ENCODE results near the gene PDP2. TPM values are rescaled to one million over a fixed set of nuclear protein-coding genes. Genes with fewer than 3 reads are reported as not detected.

PDP2 gene
- polyA plus RNA-seq, 1 experiment = 12.1 TPM

GRCh38 chr16:66917741-66918140, 37.4 kb downstream of the PDP2 start:
- DNase-seq (ENCODE audit: low read depth, low spot score) = no peak

GRCh38 chr16:66918355-66918754, 38.0 kb downstream of the PDP2 start:
- Histone ChIP-seq H3K27me3 (ENCODE audit: control insufficient read depth, insufficient read depth, low read length) (peaks cover 38% of the 10 kb centered on the region), H3K4me3 (ENCODE audit: low read depth, low read length) (no peak overlapping the region), H3K27ac (ENCODE audit: low read depth, low read length) (no peak overlapping the region), H3K9me3 (ENCODE audit: control insufficient read depth, insufficient read depth, low read length) (peaks cover under 1% of the 10 kb centered on the region; the same call in 1 of the 2 replicates)
- CTCF ChIA-PET = interaction anchor here (1.3 to 2.4 kb wide), 4 partner anchors 9 to 11 kb away, joined by 3 to 9 read pairs (median 5); no protein-coding TSS in a partner anchor
- POLR2A ChIA-PET = interaction anchor here (1.2 kb wide), 1 partner anchor 13 kb away, joined by 4 read pairs; no protein-coding TSS in a partner anchor
- TF ChIP-seq CTCF (IDR thresholded peaks at IDR 0.05; ENCODE audit: low read depth, low read length) = no peak
- no peak for DNase-seq (ENCODE audit: low read depth, low spot score)

More at GRCh38 chr16:66917741-66918140, 37.4 kb downstream of the PDP2 start:
- Histone ChIP-seq H3K27me3 (ENCODE audit: control insufficient read depth, insufficient read depth, low read length) (peaks cover 38% of the 10 kb centered on the region), H3K9me3 (ENCODE audit: control insufficient read depth, insufficient read depth, low read length) (no peaks in the 10 kb centered on the region; the same call in 1 of the 2 replicates), H3K27ac (ENCODE audit: low read depth, low read length) (no peak overlapping the region), H3K4me3 (ENCODE audit: low read depth, low read length) (no peak overlapping the region)
- TF ChIP-seq CTCF (IDR thresholded peaks at IDR 0.05; ENCODE audit: low read depth, low read length) = no peak
- CTCF ChIA-PET = interaction anchor here (1.3 to 2.4 kb wide), 2 partner anchors 8 to 9 kb away, joined by 3 to 9 read pairs; no protein-coding TSS in a partner anchor
- POLR2A ChIA-PET = no interaction called here

GRCh38 chr16:66918803-66919568, 38.7 kb downstream of the PDP2 start, which contains the start of gene CDH16:
TSS of gene CDH16 (minus strand) at chr16:66918885. CDS start at chr16:66918065, 820 bp downstream.
- Histone ChIP-seq H3K27ac (ENCODE audit: low read depth, low read length) (no peak within 1 kb of the TSS), H3K4me3 (ENCODE audit: low read depth, low read length) (no peak within 1 kb of the TSS), H3K27me3 (ENCODE audit: control insufficient read depth, insufficient read depth, low read length) (peaks cover 41% of the 10 kb centered on the region), H3K9me3 (ENCODE audit: control insufficient read depth, insufficient read depth, low read length) (peaks cover 2% of the 10 kb centered on the region; the same call in 1 of the 2 replicates)
- TF ChIP-seq CTCF (IDR thresholded peaks at IDR 0.05; ENCODE audit: low read depth, low read length) = no peak
- no peak for DNase-seq (ENCODE audit: low read depth, low spot score)
- ChIA-PET POLR2A (interaction anchor here (1.1 to 1.2 kb wide), 2 partner anchors 13 to 15 kb away, joined by 3 to 4 read pairs; no protein-coding TSS in a partner anchor), CTCF (interaction anchor here (1.3 to 2.4 kb wide), 5 partner anchors 8 to 23 kb away, joined by 3 to 9 read pairs (median 6); no protein-coding TSS in a partner anchor)

- Histone ChIP-seq H3K27ac (ENCODE audit: low read depth, low read length) (no peak overlapping the region), H3K9me3 (ENCODE audit: control insufficient read depth, insufficient read depth, low read length) (peaks cover 2% of the 10 kb centered on the region; the same call in 1 of the 2 replicates), H3K27me3 (ENCODE audit: control insufficient read depth, insufficient read depth, low read length) (peaks cover 45% of the 10 kb centered on the region), H3K4me3 (ENCODE audit: low read depth, low read length) (no peak overlapping the region)
- DNase-seq (ENCODE audit: low read depth, low spot score) = no peak
- TF ChIP-seq CTCF (IDR thresholded peaks at IDR 0.05; ENCODE audit: low read depth, low read length) = no peak
- POLR2A ChIA-PET = interaction anchor here (1.1 kb wide), 1 partner anchor 14 kb away, joined by 3 read pairs; no protein-coding TSS in a partner anchor
- CTCF ChIA-PET = interaction anchor here (1.3 to 2.4 kb wide), 4 partner anchors 9 to 24 kb away, joined by 3 to 9 read pairs (median 6); no protein-coding TSS in a partner anchor
Observed at GRCh38 chr16:66919569-66920298, 39.4 kb downstream of the PDP2 start.

Data from AG04450 (cell line).